Measurements from ENCODE around the gene RIPK4.

Gene RIPK4

GRCh38 chr21:41750051-41750450 lies 16.8 kb downstream of the RIPK4 start:
- in situ Hi-C loops (cut with HindIII; ENCODE audit: low pct_ligation_motif_present, low sequenced_read_pairs): no loop called here
- no peaks in the 10 kb centered on the region for H3K36me3 ChIP-seq (replicated peaks)
- DNase-seq: no peak
- no peaks in the 10 kb centered on the region for H3K27me3 ChIP-seq (replicated peaks)
- TF ChIP-seq, protein P1, sequence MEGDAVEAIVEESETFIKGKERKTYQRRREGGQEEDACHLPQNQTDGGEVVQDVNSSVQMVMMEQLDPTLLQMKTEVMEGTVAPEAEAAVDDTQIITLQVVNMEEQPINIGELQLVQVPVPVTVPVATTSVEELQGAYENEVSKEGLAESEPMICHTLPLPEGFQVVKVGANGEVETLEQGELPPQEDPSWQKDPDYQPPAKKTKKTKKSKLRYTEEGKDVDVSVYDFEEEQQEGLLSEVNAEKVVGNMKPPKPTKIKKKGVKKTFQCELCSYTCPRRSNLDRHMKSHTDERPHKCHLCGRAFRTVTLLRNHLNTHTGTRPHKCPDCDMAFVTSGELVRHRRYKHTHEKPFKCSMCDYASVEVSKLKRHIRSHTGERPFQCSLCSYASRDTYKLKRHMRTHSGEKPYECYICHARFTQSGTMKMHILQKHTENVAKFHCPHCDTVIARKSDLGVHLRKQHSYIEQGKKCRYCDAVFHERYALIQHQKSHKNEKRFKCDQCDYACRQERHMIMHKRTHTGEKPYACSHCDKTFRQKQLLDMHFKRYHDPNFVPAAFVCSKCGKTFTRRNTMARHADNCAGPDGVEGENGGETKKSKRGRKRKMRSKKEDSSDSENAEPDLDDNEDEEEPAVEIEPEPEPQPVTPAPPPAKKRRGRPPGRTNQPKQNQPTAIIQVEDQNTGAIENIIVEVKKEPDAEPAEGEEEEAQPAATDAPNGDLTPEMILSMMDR (IDR thresholded peaks at IDR 0.05; ENCODE audit: low read depth, low read length, missing control alignments): no peak
- H3K4me3 ChIP-seq (ENCODE audit: low read depth, low read length): no peak overlapping the region
- no peak overlapping the region for H3K27ac ChIP-seq

DNA sequence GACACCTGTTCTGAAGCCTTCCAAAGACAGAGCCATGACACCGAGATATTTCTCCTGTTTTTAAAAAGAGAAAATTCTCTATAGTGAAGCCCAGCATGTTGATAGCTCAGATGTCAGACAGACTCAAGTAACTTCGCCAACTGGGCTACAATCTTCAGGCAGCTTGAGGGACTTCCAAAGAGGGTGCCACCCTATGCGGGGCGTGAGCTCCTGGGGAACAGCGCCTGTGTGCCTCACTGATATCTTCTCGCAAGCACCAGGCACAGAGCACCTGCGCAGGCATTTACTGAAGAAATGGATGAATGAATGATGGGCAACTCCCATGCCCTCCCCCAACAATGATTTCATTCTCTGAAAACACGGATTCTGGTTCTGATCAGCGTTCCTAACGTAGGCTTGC lies 17.6 kb downstream of the RIPK4 start:
- H3K4me3 ChIP-seq (ENCODE audit: low read depth, low read length): no peak overlapping the region
- TF ChIP-seq, protein P1 (IDR thresholded peaks at IDR 0.05; ENCODE audit: low read depth, low read length, missing control alignments): no peak
- no peaks in the 10 kb centered on the region for H3K36me3 ChIP-seq (replicated peaks)
- no peak overlapping the region for H3K27ac ChIP-seq
- DNase-seq: no peak
- in situ Hi-C loops (cut with HindIII; ENCODE audit: low pct_ligation_motif_present, low sequenced_read_pairs): no loop called here
- H3K27me3 ChIP-seq (replicated peaks): no peaks in the 10 kb centered on the region

GRCh38 chr21:41747943-41748738 lies 18.7 kb downstream of the RIPK4 start:
- Histone ChIP-seq H3K27ac (no peak overlapping the region), H3K27me3 (replicated peaks) (no peaks in the 10 kb centered on the region), H3K4me3 (ENCODE audit: low read depth, low read length) (no peak overlapping the region), H3K36me3 (replicated peaks) (no peaks in the 10 kb centered on the region)
- TF ChIP-seq, protein P1 (IDR thresholded peaks at IDR 0.05; ENCODE audit: low read depth, low read length, missing control alignments): no peak
- no peak for DNase-seq
- in situ Hi-C loops (cut with HindIII; ENCODE audit: low pct_ligation_motif_present, low sequenced_read_pairs): no loop called here

GRCh38 chr21:41746744-41747006 lies 20.2 kb downstream of the RIPK4 start:
- TF ChIP-seq, protein P1 (IDR thresholded peaks at IDR 0.05; ENCODE audit: low read depth, low read length, missing control alignments): no peak
- no peak overlapping the region for H3K4me3 ChIP-seq (ENCODE audit: low read depth, low read length)
- H3K27me3 ChIP-seq (replicated peaks): no peaks in the 10 kb centered on the region
- no peaks in the 10 kb centered on the region for H3K36me3 ChIP-seq (replicated peaks)
- no peak for DNase-seq
- H3K27ac ChIP-seq: no peak overlapping the region
- in situ Hi-C loops (cut with HindIII; ENCODE audit: low pct_ligation_motif_present, low sequenced_read_pairs): no loop called here

GRCh38 chr21:41745971-41746743 lies 20.7 kb downstream of the RIPK4 start:
- no peak for DNase-seq
- Histone ChIP-seq H3K36me3 (replicated peaks) (no peaks in the 10 kb centered on the region), H3K27ac (no peak overlapping the region), H3K4me3 (ENCODE audit: low read depth, low read length) (no peak overlapping the region), H3K27me3 (replicated peaks) (no peaks in the 10 kb centered on the region)
- in situ Hi-C loops (cut with HindIII; ENCODE audit: low pct_ligation_motif_present, low sequenced_read_pairs): no loop called here
- TF ChIP-seq, protein P1 (IDR thresholded peaks at IDR 0.05; ENCODE audit: low read depth, low read length, missing control alignments): no peak

All from brain microvascular endothelial cell (primary cell).